ENCODE results near the gene PHF8.

The PHF8 gene

DNA sequence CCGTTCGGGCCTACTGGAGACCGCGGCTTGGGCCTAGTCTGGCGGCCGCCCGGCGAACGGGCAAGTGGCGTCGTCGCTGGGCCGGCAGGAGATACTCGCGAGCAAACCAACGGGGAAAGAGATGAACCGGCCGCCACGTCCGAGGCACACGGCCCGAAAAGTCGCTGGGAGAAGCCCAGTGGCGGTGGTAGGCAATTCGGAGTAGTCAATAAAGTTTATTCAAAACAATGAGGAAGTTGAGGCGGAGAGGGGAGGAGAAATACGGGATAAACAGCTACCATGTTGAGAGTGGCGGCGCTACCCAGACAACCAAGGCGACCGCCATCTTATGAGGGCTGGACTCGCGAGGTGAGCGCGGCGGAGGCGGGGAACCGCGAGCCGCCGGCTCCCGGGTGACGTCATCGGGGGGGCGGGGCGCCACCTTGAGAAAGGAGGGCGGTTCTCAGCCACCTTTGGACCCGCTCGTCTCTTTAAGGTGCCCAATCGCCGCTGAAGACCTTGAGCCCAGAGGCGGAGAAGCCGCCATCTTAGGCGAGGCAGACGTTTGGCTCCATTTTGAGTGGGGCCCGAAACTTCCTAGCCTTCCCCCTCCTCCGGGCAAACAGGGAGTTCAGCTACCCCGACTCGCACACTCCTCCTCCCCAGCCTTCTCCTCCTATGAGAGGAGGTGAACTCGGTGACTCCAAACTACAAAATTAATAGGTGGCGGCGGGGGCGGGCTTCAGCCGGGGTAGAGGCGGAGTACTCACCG lies at the start of gene PHF8:
Gene PHF8 (minus strand): TSS at position 348 of the 751 bp plus-strand sequence. CDS start 1,745 bp downstream, outside the sequence.
- DNase-seq: peak; percentile 94

GRCh38 chrX:54093571-54093970 lies 49.3 kb upstream of the PHF8 start:
- no peak for DNase-seq

DNA sequence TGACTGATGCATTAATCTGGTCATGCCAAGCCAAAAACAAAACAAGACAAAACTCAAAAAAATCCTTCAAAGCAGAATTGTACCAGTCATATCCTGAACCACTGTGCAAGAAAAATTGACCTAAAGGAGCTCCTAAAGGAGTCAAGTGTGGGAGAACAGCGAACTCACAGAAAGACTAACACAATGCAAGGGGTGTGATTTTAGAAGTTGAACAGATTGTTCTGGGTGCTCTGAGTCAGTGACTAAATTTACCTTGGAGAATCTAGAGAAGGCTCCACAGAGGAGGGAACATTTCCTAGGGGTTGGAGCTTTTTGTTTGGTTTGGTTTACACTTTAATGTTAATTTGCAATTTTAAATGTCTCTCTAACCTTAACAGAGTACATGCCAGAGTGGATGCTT lies 48.9 kb upstream of the PHF8 start:
- DNase-seq: no peak

DNA sequence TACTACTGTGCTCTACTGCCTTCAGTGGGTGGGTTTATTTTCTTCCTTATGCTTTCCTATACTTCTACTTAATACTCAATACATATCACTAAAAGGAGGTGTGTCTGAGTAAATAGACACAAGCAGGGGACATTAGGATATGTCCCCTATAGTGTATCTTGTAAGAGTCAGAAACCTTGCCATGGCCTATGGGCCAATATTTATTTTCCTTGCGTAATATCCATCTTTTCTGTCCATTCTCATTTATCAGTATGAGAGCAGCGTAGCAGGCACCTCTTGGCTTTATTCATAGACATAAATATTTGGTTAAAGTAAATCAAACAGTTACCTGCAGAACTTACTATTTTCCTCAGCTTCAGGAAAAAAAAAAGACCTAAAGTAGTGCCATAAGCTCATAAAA lies 46.6 kb upstream of the PHF8 start:
- DNase-seq: no peak

DNA sequence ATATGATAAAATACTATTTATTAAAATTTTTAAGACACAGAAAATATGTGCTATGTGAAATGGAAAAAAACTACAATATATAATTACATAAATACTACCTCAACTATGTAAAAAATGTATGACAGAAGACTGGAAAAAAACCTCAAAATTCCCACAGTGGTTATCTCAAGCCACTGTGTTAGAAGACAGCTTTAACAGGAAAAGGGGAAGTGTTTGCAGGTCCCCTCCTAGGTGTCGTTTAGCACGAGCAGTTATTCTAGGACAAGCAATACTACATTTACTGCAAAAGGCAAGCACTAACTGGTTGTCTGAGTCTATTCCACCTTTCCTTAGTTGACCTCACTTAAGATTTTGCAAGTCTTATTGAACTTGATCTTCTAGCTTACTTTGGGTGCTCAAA lies 44.9 kb upstream of the PHF8 start:
- no peak for DNase-seq

DNA sequence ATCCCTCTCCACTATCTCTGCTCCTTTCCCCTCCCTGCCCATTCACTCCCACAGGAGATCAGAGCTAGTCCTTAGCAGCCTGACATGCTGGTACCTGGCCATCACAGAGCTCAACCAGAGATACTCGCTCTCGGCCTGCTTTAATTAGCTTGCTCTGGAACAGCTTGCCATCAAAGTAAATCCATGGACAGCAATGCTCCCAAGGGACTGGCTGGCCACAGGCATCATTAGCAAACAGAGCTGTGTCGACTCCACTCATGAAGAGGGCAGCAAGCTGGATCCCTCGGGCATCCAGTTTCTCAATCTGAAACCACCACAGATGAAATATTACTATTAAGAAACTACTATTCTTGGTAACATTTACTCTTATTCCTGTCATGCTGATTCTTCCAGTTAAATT lies 43.4 kb upstream of the PHF8 start:
- no peak for DNase-seq

DNA sequence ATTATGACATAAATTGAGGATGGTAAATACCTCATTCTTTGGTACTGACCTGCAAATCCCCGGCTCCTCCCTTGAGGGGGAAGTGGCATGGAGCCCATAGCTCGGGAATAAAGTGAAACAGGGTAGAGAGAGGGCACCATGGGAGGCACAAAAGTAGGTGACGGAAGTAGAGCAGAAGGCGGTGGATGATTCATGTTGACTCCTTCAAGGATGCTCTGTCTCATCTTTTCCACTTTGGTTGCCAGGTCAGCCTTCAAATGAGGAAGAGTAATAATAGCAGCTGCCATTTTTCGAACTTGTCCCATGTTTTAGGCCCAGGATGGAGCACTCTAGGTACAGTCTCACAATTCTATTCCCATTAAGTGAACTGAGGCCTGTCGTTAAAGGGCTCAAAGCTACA lies 41.4 kb upstream of the PHF8 start:
- DNase-seq: no peak

DNA sequence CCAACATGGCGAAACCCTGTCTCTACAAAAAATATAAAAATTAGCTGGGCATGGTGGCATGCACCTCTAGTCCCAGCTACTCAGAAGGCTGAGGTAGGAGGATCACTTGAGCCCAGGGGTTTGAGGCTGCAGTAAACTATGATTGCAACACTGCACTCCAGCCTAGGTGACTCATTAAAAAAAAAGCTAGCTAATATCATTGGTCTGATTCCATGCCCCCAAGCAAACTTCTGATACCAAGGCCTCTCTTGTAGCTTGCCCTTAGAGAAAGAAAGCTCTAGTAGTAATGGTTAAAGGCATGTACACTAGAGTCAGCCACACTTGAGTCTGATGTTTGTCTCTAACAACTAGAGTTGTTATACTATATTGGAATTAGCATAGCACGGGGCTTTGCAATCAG lies 32.6 kb upstream of the PHF8 start:
- no peak for DNase-seq

DNA sequence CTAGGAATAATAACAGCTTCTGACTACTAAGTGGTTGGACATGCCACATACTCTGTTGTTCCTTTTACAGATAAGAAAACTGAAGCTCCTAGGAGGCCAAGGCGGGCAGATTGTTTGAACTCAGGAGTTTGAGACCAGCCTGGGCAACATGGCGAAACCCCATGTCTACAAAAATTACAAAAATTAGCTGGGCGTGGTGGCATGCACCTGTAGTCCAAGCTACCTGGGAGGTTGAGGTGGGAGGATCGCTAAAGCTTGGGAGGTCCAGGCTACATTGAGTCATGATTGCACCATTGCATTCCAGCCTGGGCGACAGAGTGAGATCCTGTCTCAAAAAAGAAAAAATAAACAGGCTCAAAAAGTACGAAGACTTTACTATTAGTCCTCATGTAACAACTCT lies 30.6 kb upstream of the PHF8 start:
- no peak for DNase-seq

DNA sequence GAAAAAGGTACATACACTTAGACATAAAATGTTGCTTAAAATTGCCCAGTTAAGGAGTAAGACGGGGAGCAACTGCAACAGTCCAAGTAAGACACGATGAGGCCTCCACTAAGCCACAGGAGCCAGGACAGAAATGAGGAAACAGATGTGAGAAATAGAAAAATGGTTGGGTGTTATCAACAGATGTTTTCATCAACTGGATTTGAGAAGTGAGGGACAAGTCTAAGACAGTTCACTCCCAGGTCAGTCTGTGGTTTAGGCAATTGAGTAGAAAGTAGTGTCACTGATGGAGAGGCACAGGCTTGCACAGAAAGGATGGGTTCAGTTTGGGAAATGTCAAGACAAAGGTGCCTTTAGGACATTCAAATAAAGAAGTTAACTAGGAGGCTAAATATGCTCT lies 23.5 kb upstream of the PHF8 start:
- DNase-seq: no peak

DNA sequence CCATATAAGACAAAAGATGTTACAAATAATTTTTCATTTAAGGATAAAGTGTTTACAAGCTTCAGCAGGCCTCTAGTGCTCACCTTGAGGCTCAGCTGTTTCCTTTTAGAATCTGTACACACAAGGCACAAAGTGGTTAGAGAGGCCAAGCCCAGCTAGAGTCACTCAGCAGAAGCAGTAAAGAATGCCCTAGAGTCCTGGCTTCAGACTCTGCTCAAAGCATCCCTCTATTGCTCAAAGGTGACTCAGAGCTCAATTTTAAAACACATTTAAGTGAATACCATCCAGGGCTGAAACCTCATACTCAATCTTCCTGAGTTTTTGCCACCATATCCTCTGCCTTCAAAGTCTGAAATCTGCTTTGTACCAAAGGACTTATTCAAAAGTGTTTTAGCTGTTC lies 22.6 kb upstream of the PHF8 start:
- no peak for DNase-seq

DNA sequence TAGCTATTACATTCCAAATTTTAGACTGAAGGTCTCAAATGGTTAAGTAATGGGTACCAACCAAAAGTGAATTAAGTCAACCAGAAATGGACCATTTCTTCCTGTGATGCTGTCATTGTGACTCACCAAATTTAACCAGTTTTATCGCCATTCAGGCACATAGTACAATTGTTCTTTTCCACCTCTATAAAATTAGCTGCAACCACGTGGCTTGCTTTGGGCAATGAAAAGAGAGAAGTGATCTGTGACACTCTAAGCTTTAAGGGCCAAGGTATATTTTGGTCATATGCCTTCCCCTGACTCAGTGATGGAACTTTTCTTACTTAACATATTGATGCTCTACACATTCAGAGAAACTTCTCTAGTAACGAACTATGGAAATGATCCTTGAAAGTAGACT lies 20.3 kb upstream of the PHF8 start:
- DNase-seq: no peak

GRCh38 chrX:54063361-54063760 lies 19.1 kb upstream of the PHF8 start:
- DNase-seq: no peak

GRCh38 chrX:54049801-54050200 lies 5.5 kb upstream of the PHF8 start:
- no peak for DNase-seq

DNA sequence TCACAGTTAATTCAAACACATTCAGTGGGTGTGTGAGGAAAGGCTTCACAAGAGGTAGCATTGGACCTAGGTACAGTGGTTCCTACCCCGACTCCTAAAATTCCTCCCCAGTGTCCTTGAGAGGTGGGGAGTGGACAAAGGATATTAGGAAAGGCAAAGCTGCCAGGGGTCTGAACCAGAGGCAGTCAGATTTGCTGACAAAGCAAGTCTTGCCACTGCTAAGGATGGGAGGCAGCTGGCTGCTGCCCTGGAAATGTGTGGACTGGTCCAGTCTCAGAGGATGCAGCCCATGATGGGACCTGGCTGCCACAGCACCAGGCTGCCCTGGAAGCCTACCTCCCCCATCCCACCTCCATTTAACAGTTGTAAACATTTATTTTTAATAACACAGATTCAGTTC lies 4.1 kb upstream of the PHF8 start:
- DNase-seq: peak; percentile 46

- DNase-seq: peak; percentile 90
Observed at GRCh38 chrX:54045563-54046228, 1.4 kb upstream of the PHF8 start.

DNA sequence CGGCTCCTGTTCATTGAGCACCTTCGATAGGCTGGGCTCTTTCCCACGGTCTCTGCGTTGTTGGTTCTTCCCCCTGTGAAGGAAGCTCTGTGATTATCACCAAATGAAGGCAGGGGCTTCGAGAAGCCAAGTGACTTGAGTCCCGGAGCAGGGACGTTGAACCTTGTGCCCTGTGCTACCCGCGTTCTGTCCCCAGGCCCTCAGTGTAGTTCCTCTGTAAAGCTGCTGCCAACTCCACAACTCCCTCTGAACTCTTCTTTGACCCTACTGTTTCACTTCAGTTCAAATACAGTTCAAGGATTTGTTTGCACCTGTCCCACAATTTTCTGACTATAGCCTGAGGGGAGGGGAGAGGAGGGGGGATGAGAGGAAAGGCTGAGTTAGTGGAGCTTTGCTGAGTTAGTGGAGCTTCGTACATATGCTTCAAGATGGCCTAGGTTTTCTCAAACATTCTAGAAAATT lies 635 bp upstream of the PHF8 start:
- DNase-seq: no peak

DNA sequence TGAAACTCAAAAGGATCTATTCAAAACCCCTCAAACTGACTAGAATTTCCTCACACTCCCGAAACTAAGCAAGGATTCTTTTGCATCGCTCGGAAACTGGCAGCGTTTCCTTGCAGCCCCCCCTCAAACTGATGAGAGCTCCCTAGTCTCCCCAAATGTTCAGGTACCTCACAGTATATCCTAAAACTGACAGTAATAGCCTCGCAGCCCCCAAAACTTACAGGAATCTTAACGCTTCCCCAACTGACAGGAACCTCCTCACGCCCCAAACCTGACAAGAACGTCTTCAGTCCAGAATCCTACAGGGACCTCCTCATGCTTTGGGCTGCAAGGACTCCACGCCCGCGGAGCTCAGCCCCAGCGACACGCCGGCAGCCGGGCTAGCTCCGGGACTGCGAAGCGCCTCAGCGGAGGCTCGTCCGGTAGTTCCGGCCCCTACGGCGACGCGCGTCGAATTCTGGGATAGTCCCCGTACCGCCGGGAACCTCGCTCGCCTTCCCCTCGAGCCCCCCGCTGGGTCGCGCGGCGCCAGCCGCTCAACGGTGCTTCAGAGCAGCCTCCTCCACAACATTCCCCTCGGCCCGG lies 640 bp downstream of the PHF8 start:
- DNase-seq: peak; percentile 52

- no peak for DNase-seq
Observed at GRCh38 chrX:54043056-54043455, 1.2 kb downstream of the PHF8 start.

DNA sequence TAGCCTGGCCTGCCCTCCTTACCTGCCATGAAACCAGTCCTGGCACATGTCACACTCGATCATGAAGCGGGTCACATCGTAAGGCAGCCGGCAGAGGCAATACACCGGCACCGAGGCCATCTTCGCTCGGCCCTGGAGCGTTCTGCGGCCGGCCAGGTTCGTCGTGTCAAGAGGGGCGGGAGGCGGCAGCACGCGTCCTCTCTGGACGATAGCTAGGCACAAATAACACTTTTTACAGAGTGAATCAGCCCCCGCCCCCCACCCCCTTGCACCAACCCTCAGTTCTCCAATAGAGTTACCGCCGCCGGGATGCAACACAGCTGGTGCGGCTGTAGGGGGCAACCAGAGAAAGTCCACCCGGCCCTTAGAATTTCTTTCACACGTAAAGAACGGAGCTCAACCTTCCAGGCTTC lies 1.7 kb downstream of the PHF8 start:
- peak; percentile 48 for DNase-seq

GRCh38 chrX:54030329-54030728 lies 13.9 kb downstream of the PHF8 start:
- peak; percentile 18 for DNase-seq

DNA sequence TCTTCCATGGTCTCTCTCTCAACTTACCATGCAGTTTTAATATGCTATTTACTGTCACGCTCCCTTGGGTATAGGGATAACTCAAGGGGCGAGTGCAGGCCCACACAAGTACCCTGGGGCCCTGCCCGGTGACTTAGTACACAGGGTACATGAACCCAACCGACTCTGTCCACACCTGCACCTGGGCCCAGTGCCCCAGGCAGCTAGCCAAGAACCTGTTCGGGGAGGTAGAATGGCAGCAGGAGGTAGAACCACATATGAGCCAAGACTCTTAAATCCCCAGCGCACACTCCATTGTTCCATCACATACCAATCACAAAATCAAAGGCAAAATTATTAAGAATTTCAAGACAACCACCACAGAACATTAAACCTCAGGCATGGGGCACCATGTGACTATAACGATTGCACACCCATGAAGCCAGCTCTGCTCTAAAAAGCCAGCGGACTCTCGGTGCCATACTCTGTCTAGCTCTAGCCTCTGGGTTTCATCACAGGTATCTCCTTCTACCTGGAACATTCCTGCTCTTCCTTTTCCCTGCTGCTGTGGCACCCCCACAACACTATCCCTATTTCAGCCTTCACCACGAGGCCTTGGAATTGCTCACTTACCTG lies 14.6 kb downstream of the PHF8 start:
- DNase-seq: peak; percentile 83

DNA sequence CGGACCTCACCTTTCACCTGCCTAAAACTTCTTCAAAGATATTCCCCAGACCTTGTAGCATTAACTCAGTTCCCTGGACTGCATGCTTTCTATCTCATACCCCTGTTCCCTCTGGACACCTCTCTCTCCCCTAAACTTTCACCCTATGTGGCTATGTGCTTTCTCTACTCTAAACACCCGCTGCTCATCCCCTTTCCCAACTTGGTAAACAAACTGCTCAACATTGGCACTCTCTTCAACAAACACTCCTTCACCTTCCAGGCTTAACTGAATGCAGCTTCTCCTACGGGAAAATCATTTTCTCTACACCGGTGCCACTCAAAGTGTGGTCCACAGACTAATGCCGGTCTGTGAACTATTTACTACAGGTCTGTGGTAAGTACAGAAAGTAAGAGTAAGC lies 19.9 kb downstream of the PHF8 start:
- no peak for DNase-seq

All from NCI-H345 (cell line).